K562 (cell line): ENCODE results near the gene LIN28A. TPM values are rescaled to one million over a fixed set of nuclear protein-coding genes. Genes with fewer than 3 reads are reported as not detected.

Experiments used
- ATAC-seq: fragments of 200-7000 bp; cut with Tn5 transposase; 3 replicates; pipeline ENCODE4 v1.9.1; 2020; ENCODE audit warnings: moderate library complexity
- BruUV-seq: library from RNA; stranded (reverse); fragments of 400-500 nt; replicated peaks from 2 replicates; lab custom pipeline; 2021; lab: Mats Ljungman, UMichigan
- CTCF ChIA-PET: fragments of 300-600 bp; formaldehyde crosslinking; extraction: SDS; loops from one replicate; lab custom pipeline; 2021; ENCODE audit warnings: low intra/inter-chr PET ratio; lab: Yijun Ruan, JAX
- POLR2A ChIA-PET: fragments of 300-600, 350-650 bp; sonication (Branson Sonifier 250); formaldehyde crosslinking; extraction: SDS; loops from one replicate; lab custom pipeline; 2021; ENCODE audit warnings: antibody characterized with exemption, inconsistent platforms; lab: Yijun Ruan, JAX
- DNase-seq, 4 experiments: peaks; one replicate each; pipeline versions ENCODE4 v3.0.0 to v3.0.0-alpha.2; 2011 to 2018; ENCODE audit warnings: low spot score in 3 of 4, mixed read lengths in 3 of 4; ENCODE audit errors: extremely low read depth in 1 of 4
- FAIRE-seq: peaks from 2 replicates; lab custom pipeline; 2011; peaks lifted over from hg19 to GRCh38; lab: Jason Lieb, UNC
- H2AFZ ChIP-seq: 2 replicates; pipeline ENCODE4 v1.6.0; 2011; ENCODE audit warnings: low read depth, low read length, control low read depth, inconsistent platforms
- H3K27ac ChIP-seq: fragments of 200-600 bp; 3 replicates; pipeline ENCODE4 v1.8.0; 2011; ENCODE audit warnings: low read depth, mild to moderate bottlenecking, control low read depth, inconsistent platforms, low read length, moderate library complexity, mixed read lengths; ENCODE audit errors: extremely low read depth
- H3K27me3 ChIP-seq, 2 experiments: fragments of 300-600 bp in 1 of 2; 2 replicates in 1 of 2; 3 replicates in 1 of 2; pipeline versions ENCODE4 v1.6.0 to v1.8.0; 2011; ENCODE audit warnings: inconsistent platforms in 2 of 2, low read length in 2 of 2, mild to moderate bottlenecking in 1 of 2, mixed read lengths in 1 of 2, moderate library complexity in 1 of 2; ENCODE audit not compliant: control insufficient read depth in 2 of 2, insufficient read depth in 2 of 2
- H3K36me3 ChIP-seq: fragments of 300-600 bp; 3 replicates; pipeline ENCODE4 v1.8.0; 2011; ENCODE audit warnings: mild to moderate bottlenecking, low read length, inconsistent platforms; ENCODE audit not compliant: control insufficient read depth, insufficient read depth
- H3K4me1 ChIP-seq, 2 experiments: fragments of 200-600 bp in 1 of 2; replicated peaks in 1 of 2; 2 replicates in 1 of 2; 3 replicates in 1 of 2; pipeline versions ENCODE4 v1.5.1 to v1.8.0; 2011; ENCODE audit warnings: inconsistent platforms in 2 of 2, low read length in 2 of 2, mild to moderate bottlenecking in 1 of 2, mixed read lengths in 1 of 2, moderate library complexity in 1 of 2; ENCODE audit not compliant: control insufficient read depth in 2 of 2, insufficient read depth in 2 of 2
- H3K4me2 ChIP-seq: 2 replicates; pipeline ENCODE4 v1.6.1; 2011; ENCODE audit warnings: low read length, control low read depth, inconsistent platforms, mixed read lengths; ENCODE audit not compliant: insufficient read depth
- H3K4me3 ChIP-seq: fragments of 200-600 bp; sonication (generic), shearing (Covaris generic); 2 replicates; pipeline ENCODE4 v1.5.1; 2016; ENCODE audit warnings: control low read depth, inconsistent platforms
- H3K79me2 ChIP-seq: fragments of 200-600 bp; 3 replicates; pipeline ENCODE4 v1.8.0; 2011; ENCODE audit warnings: low read length, inconsistent platforms; ENCODE audit not compliant: control insufficient read depth, insufficient read depth
- H3K9ac ChIP-seq, 2 experiments: 2 replicates each; pipeline versions ENCODE4 v1.6.0 to v1.6.1; 2011; ENCODE audit warnings: low read depth in 2 of 2, low read length in 2 of 2, control low read depth in 1 of 2, inconsistent platforms in 1 of 2, mild to moderate bottlenecking in 1 of 2, mixed read lengths in 1 of 2; ENCODE audit not compliant: insufficient read depth in 1 of 2
- H3K9me1 ChIP-seq: one replicate; pipeline ENCODE4 v1.6.0; 2011; ENCODE audit warnings: inconsistent platforms, mild to moderate bottlenecking, low read length, moderate library complexity; ENCODE audit not compliant: control insufficient read depth, insufficient read depth
- H3K9me3 ChIP-seq: replicated peaks from 2 replicates; pipeline ENCODE4 v1.5.1; 2011; ENCODE audit warnings: low read depth, low read length, inconsistent platforms; ENCODE audit not compliant: control insufficient read depth, insufficient read depth
- H4K20me1 ChIP-seq: replicated peaks from 2 replicates; pipeline ENCODE4 v1.6.1; 2011; ENCODE audit warnings: low read length, inconsistent platforms, mixed read lengths; ENCODE audit not compliant: control insufficient read depth, insufficient read depth
- TEAD1 ChIP-seq, 2 experiments: fragments of 450-650 bp in 1 of 2; sonication (generic) in 1 of 2; formaldehyde crosslinking; IDR thresholded peaks; 2 replicates each; pipeline versions ENCODE4 v1.4.0 to v1.8.0; 2020 to 2022; ENCODE audit warnings: mild to moderate bottlenecking in 2 of 2, missing genetic modification reagents in 1 of 2
- TEAD2 ChIP-seq: fragments of 450-650 bp; IDR thresholded peaks from 2 replicates; pipeline ENCODE4 v1.6.1; 2016; ENCODE audit warnings: missing genetic modification characterization, control low read depth, missing compliant biosample characterization
- TEAD4 ChIP-seq, 2 experiments: sonication (generic) in 1 of 2; formaldehyde crosslinking in 1 of 2; IDR thresholded peaks; 2 replicates each; pipeline versions ENCODE4 v1.6.1 to v1.8.0; 2012 to 2022; ENCODE audit warnings: borderline replicate concordance in 1 of 2, inconsistent platforms in 1 of 2, low read length in 1 of 2, mild to moderate bottlenecking in 1 of 2, missing genetic modification reagents in 1 of 2
- WGBS: fragments of 100-300 bp; shearing (Covaris generic); methylation state at CpG from one replicate; pipeline ENCODE4 v1.1.6; 2016; ENCODE audit warnings: low coverage, mixed read lengths; ENCODE audit not compliant: insufficient coverage; ENCODE audit errors: missing lambda C conversion rate; 5-methylcytosine and 5-hydroxymethylcytosine counted together
- in situ Hi-C: fragments of 300-500 bp; cut with MboI; formaldehyde crosslinking; loops from 4 replicates; pipeline ENCODE4 v1.15.0; 2018; ENCODE audit warnings: inconsistent platforms, mixed read lengths
- intact Hi-C: fragments of 100-400 bp; cut with micrococcal nuclease; formaldehyde crosslinking; loops from 2 replicates; pipeline ENCODE4 v1.14.2; 2022
- polyA plus RNA-seq, 8 experiments: library from polyadenylated mRNA; depleted of rRNA in 4 of 8; stranded (reverse) in 5 of 8; unstranded in 3 of 8; fragments of >200 nt; fragmentation: Nextera tagmentation in 2 of 8; fragmentation: Illumina TruSeq in 1 of 8; extraction: Ambion mirVana in 2 of 8; extraction: Trizol in 1 of 8; gene quantifications; 2 replicates each; pipeline versions ENCODE4 v1.2.1 to v1.2.3, GENCODE V29; 2011 to 2014; ENCODE audit warnings: inconsistent platforms in 1 of 8, missing spikeins in 1 of 8
- total RNA-seq, 7 experiments: library from RNA; depleted of rRNA in 6 of 7; stranded (reverse); fragments of >200 nt in 6 of 7; fragmentation: Illumina TruSeq in 2 of 7; extraction: Trizol in 2 of 7; gene quantifications; 2 replicates each; pipeline versions ENCODE4 v1.2.1 to v1.2.3, GENCODE V29; 2011 to 2021; ENCODE audit warnings: low replicate concordance in 1 of 7
- TF ChIP-seq, protein P1 (sequence below): fragments of 450-650 bp; IDR thresholded peaks from 2 replicates; pipeline ENCODE4 v1.6.1; 2016; ENCODE audit warnings: borderline replicate concordance

The LIN28A gene
- total and polyA plus RNA-seq, 9 of the 15 experiments (the other 6 are each of a cell fraction or from before 2014, with no cell fraction given): 0.80 to 5.4 (median 3.9) TPM

DNA sequence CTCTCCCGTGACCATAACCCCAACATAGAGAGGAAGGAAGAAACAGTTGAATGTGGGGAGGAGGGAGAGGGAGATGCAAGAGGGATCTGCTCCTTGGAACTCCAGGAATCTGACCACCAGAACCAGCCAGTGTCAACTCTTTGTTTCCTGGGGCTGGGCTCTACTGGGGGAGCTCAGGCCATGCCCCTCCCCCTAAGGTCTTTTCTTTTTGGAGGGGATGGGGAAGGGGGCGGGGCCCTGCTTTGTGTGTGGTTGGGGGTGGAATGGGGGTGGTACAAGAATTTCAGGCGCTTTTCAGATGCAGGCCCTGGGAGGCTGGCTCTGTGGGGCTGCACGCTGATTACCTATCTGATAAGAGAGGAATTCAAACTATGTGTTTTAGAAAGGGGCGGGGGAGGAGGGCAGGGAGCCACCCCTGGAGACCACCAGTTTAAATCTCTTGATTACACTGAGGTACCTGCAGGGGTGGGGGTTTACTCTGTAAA lies 8.3 kb downstream of the LIN28A start:
- Histone ChIP-seq H3K9ac (peak overlapping the region in 1 of 2 experiments; percentile 7; a peak in 1 of 4 replicates), H3K36me3 (no peaks in the 10 kb centered on the region), H2AFZ (no peak overlapping the region), H3K4me2 (no peak overlapping the region), H3K9me1 (no peaks in the 10 kb centered on the region), H3K27me3 (peaks cover 4% of the 10 kb centered on the region in 2 experiments; a peak in 2 of 5 replicates), H3K4me1 (no peaks in the 10 kb centered on the region; a peak in 1 of 5 replicates), H3K27ac (no peak overlapping the region), H3K9me3 (no peaks in the 10 kb centered on the region), H3K79me2 (no peaks in the 10 kb centered on the region), H3K4me3 (no peak overlapping the region), H4K20me1 (no peaks in the 10 kb centered on the region)
- ATAC-seq (no peak), DNase-seq (no peak), FAIRE-seq (no peak)
- ChIA-PET POLR2A (interaction anchor here (0.7 kb wide), 1 partner anchor 71 kb away, joined by 4 read pairs; no protein-coding TSS in a partner anchor), CTCF (no interaction called here)
- in situ Hi-C loops (no loop called here), intact Hi-C loops (no loop called here)
- TF ChIP-seq, protein P1, sequence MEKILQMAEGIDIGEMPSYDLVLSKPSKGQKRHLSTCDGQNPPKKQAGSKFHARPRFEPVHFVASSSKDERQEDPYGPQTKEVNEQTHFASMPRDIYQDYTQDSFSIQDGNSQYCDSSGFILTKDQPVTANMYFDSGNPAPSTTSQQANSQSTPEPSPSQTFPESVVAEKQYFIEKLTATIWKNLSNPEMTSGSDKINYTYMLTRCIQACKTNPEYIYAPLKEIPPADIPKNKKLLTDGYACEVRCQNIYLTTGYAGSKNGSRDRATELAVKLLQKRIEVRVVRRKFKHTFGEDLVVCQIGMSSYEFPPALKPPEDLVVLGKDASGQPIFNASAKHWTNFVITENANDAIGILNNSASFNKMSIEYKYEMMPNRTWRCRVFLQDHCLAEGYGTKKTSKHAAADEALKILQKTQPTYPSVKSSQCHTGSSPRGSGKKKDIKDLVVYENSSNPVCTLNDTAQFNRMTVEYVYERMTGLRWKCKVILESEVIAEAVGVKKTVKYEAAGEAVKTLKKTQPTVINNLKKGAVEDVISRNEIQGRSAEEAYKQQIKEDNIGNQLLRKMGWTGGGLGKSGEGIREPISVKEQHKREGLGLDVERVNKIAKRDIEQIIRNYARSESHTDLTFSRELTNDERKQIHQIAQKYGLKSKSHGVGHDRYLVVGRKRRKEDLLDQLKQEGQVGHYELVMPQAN: no peak
- TF ChIP-seq TEAD2 (tag): 0 out of 2 replicates have a peak, but pooled peaks have one; percentile 21
- TF ChIP-seq TEAD1 (CRISPR knock-in tag; IDR thresholded peaks at IDR 0.05): 0 out of 4 replicates have a peak, but pooled peaks of 1 of the 2 experiments have one; percentile 55
- 0 out of 2 replicates have a peak, but pooled peaks have one; percentile 43 for TF ChIP-seq TEAD4 (IDR thresholded peaks at IDR 0.05; ENCODE audit: low read length)
- TF ChIP-seq TEAD4 (CRISPR knock-in tag; IDR thresholded peaks at IDR 0.05; ENCODE audit: borderline replicate concordance): no peak
- WGBS: 8% methylated on average over 5 of the region's 5 CpGs
- no TSS peak for BruUV-seq
